ENCODE results near the gene MRPL37. TPM values are rescaled to one million over a fixed set of nuclear protein-coding genes. Genes with fewer than 3 reads are reported as not detected.
"Not testable (repeated sequence)": the region's sequence is repeated elsewhere in the genome, so short reads cannot be mapped to it uniquely, and the experiment has no call there.

The MRPL37 gene
- total RNA-seq, 3 donors from 2014 or later: 172 to 194 (median 185) TPM

DNA sequence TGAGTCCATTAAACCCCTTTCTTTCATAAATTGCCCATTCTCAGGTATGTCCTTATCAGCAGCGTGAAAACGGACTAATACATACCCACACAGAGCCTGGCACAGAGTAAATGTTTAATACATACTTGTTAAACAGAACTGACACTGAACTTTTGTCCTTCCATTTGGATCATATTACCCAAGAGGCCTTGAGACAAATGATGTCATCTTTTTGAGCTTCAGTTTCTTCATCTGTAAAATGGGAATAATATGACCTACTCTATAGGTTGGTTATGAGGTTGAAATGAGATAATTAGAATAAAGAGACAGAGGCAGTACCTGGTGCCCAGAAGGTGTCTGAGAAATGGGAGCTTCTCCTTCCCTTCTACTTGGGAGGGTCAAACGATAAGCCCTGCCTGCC is 13.9 kb upstream of the MRPL37 start:
- no peak for ATAC-seq
- no peak overlapping the region for H3K4me3 Mint-ChIP-seq

DNA sequence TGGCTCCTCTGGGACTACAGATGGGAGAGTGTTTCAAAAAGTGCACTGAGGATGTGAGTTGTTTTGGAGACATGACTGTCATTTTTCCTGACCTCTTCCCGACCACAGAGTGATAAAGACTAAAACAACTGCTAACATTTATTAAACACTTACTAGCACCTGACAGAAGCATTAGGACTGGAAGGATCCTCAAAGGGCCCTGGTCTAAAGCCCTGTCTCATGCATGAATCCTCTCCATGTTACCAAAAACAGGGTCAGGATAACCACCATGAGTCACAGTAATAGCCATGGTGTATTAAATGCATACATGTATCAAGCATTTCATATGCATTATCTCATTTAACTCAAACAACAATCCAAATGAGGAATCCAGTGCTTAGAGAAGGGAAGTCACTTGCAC is 11.7 kb upstream of the MRPL37 start:
- peaks cover 32% of the 10 kb centered on the region for H3K36me3 Mint-ChIP-seq (ENCODE audit: insufficient read depth)
- H3K4me1 Mint-ChIP-seq (ENCODE audit: low read depth): no peaks in the 10 kb centered on the region
- H3K4me3 Mint-ChIP-seq: no peak overlapping the region
- no peak for DNase-seq
- H3K9me3 Mint-ChIP-seq: no peaks in the 10 kb centered on the region
- ATAC-seq: no peak
- H3K27me3 Mint-ChIP-seq (ENCODE audit: low read depth): no peaks in the 10 kb centered on the region

More for the DNA sequence above, 13.9 kb upstream of the MRPL37 start:
- Mint-ChIP-seq H3K27me3 (ENCODE audit: low read depth) (no peaks in the 10 kb centered on the region), H3K4me1 (ENCODE audit: low read depth) (no peaks in the 10 kb centered on the region), H3K9me3 (no peaks in the 10 kb centered on the region), H3K36me3 (ENCODE audit: insufficient read depth) (peaks cover 36% of the 10 kb centered on the region)
- no peak for DNase-seq

DNA sequence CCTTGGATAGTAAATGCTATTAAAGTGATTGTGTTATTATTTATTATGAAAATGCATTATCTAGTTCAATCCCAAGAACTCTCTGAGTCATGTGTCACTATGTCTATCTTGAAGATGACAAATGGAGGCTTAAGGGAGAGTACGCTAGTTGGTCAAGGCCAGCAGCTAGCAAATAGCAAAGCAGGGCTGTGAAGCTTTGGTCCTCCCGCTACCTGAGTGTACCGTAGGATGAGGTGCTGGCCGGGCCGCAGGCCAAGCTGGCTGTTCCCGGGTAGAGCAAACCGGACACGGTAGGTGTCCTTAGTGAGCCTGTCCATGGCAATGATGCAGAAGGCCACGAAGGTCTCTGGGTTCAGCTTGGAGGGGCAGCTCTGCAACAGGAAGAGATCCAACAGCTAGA is 9.4 kb upstream of the MRPL37 start:
- Mint-ChIP-seq H3K9me3 (no peaks in the 10 kb centered on the region), H3K27me3 (ENCODE audit: low read depth) (no peaks in the 10 kb centered on the region), H3K36me3 (ENCODE audit: insufficient read depth) (peaks cover 39% of the 10 kb centered on the region), H3K4me1 (ENCODE audit: low read depth) (no peaks in the 10 kb centered on the region), H3K4me3 (no peak overlapping the region)
- ATAC-seq (no peak), DNase-seq (no peak)

DNA sequence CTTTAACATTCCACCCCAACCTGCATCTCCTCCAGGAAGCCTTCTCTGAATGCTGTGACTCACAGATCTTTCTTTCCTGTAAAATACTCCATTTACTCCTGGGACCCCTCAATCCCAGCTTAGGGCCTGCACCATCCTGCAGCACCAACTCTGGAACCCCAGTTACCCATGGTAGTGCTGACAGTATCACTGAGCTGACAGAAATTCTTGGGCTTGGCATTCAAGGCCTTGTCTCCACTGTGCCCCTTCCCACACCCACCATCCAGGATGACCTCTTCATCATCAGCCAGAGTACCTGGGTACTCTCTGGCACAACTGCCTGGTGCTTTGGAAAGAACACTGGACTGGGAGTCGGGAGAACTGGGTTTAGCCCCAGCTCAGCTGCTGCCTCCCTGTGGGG is 8.4 kb upstream of the MRPL37 start:
- no peak for ATAC-seq
- peaks cover 35% of the 10 kb centered on the region for H3K36me3 Mint-ChIP-seq (ENCODE audit: insufficient read depth)

DNA sequence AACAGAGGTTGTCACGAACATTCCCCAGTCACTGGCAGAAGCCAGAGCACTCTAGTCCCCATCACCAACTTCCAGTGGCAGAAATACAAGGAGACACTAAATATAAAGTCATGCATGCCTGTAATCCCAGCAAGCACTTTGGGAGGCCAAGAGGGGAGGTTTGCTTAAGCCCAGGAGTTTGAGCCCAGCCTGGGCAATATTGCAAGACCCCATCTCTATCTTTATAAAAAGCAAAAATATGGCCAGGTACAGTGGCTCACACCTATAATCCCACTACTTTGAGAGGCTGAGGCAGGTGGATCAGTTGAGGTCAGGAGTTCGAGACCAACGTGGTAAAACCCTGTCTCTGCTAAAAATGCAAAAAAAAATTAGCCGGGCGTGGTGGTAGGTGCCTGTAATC is 6.5 kb upstream of the MRPL37 start:
- ATAC-seq: no peak
- peaks cover 23% of the 10 kb centered on the region for H3K36me3 Mint-ChIP-seq (ENCODE audit: insufficient read depth)
- no peaks in the 10 kb centered on the region for H3K27me3 Mint-ChIP-seq (ENCODE audit: low read depth)
- H3K9me3 Mint-ChIP-seq: no peaks in the 10 kb centered on the region
- no peaks in the 10 kb centered on the region for H3K4me1 Mint-ChIP-seq (ENCODE audit: low read depth)
- DNase-seq: no peak
- no peak overlapping the region for H3K4me3 Mint-ChIP-seq

More for the DNA sequence above, 8.4 kb upstream of the MRPL37 start:
- Mint-ChIP-seq H3K4me1 (ENCODE audit: low read depth) (no peaks in the 10 kb centered on the region), H3K27me3 (ENCODE audit: low read depth) (no peaks in the 10 kb centered on the region), H3K9me3 (no peaks in the 10 kb centered on the region), H3K4me3 (no peak overlapping the region)
- DNase-seq: no peak

DNA sequence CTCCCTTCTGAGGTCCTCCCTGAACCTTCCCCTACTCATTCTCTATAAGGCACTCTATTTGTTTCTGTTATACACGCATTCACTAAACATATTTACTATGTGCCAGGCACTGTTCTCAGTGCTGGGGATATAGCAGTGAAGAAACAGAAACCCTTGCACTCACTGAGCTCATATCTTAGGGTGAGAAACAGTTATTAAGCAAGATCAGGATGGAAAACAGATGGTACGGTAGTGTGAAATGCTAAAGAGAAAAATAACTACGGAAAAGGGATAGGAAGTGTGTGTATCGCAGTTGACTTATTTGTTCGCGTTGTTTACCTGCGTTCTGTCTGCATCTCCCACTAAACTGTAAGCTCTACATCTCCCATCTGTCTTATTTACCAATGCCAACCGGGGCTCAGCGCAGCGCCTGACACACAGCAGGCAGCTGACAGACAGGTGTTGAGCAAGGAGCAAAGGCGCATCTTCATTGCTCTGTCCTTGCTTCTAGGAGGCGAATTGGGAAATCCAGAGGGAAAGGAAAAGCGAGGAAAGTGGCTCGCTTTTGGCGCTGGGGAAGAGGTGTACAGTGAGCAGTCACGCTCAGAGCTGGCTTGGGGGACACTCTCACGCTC is 709 bp upstream of the MRPL37 start:
- DNase-seq (no peak), ATAC-seq (peak in 1 of 2 donors; percentile 2)
- Mint-ChIP-seq H3K9me3 (no peaks in the 10 kb centered on the region), H3K27me3 (ENCODE audit: low read depth) (no peaks in the 10 kb centered on the region), H3K36me3 (ENCODE audit: insufficient read depth) (peaks cover 17% of the 10 kb centered on the region), H3K4me3 (peak overlapping the region; percentile 94), H3K4me1 (ENCODE audit: low read depth) (peaks cover 36% of the 10 kb centered on the region)

DNA sequence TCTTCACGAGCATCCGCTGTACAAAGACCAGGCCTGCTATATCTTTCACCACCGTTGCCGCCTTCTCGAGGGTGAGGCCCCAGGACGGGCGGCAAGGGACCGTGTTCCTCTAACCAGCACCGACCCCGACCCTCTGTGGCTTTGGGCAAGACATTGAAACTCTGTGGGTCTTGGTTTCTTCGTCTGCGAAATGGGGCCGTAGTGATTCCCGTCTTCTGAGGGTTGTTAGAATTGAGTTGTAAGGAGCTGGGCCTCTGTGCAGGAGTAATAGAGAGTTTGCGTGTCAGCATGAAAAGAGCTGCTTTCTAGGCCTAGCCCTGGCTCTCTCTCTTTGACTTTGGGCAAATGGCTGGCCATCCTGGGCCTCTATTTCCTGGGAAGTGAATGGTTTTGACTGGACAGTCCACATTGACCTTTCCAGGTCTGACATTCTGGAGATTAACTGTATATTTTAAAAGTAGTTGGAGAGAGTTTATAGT is 591 bp downstream of the MRPL37 start:
- DNase-seq: no peak
- H3K9me3 Mint-ChIP-seq: no peaks in the 10 kb centered on the region

DNA sequence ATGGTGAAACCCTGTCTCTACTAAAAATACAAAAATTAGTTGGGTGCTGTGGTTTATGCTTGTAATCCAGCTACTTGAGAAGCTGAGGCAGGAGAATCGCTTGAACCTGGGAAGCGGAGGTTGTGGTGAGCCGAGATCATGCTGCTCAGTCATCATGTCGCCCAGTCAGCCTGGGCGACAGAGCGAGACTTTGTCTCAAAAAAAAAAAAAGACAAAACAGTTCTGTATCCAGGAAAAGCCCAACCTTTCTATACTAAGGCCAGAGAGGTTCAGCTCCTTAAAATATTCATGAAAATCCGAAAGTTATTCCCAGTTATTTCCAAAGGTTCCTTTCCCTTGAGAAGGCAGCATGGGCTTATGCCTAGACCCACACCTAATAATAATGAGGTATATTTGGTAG is 4.2 kb downstream of the MRPL37 start:
- DNase-seq (no peak), ATAC-seq (no peak)
- Mint-ChIP-seq H3K27me3 (ENCODE audit: low read depth) (no peaks in the 10 kb centered on the region), H3K4me3 (no peak overlapping the region), H3K36me3 (ENCODE audit: insufficient read depth) (peaks cover 32% of the 10 kb centered on the region), H3K9me3 (no peaks in the 10 kb centered on the region), H3K4me1 (ENCODE audit: low read depth) (peaks cover 33% of the 10 kb centered on the region)

More for the DNA sequence above, 591 bp downstream of the MRPL37 start:
- Mint-ChIP-seq H3K4me3 (peak overlapping the region; percentile 94), H3K4me1 (ENCODE audit: low read depth) (peaks cover 36% of the 10 kb centered on the region), H3K36me3 (ENCODE audit: insufficient read depth) (peaks cover 16% of the 10 kb centered on the region), H3K27me3 (ENCODE audit: low read depth) (no peaks in the 10 kb centered on the region)
- ATAC-seq: peak; percentile 26 to 33

DNA sequence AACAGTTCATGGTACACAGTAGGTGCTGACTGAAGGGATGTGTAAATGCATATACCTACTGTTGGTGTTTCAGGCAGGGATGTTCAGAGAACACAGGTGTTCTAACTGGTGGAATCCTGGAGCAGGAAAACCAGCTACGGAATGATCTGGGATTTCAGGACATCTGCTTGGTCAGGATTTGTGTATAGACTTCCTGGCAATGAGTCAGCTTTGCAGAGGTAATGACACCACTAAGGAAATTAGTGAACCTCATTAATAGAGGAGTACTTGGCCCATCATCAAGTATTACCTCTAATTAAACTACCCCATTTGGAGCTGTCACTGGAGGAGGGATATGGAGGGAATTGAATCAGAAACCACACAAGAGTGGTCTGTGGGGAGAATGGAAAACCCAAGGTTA is 7.3 kb downstream of the MRPL37 start:
- peaks cover 46% of the 10 kb centered on the region for H3K36me3 Mint-ChIP-seq (ENCODE audit: insufficient read depth)
- no peaks in the 10 kb centered on the region for H3K27me3 Mint-ChIP-seq (ENCODE audit: low read depth)
- no peak for ATAC-seq
- H3K4me3 Mint-ChIP-seq: no peak overlapping the region
- no peak for DNase-seq
- H3K4me1 Mint-ChIP-seq (ENCODE audit: low read depth): peaks cover 11% of the 10 kb centered on the region
- no peaks in the 10 kb centered on the region for H3K9me3 Mint-ChIP-seq

DNA sequence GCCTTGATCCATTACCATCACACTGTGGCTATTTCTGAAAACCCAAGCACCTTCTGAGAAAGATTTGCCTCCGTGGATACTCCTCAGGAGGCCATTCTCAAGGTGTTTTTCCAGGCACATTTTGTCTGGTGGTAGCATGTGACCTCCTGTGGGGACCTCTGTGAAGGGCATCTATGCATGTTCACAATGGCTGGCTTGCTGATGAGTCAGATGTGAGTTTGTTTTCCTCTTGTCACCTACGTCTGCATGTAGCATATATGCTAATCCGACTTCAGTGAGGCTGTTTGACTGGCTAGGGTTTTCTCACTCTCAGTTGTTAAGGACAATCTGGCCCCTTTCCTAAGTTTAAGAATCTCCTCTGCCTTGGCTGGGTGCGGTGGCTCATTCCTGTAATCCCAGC is 7.9 kb downstream of the MRPL37 start:
- not testable (repeated sequence) for H3K4me3 Mint-ChIP-seq; H3K4me1 Mint-ChIP-seq (ENCODE audit: low read depth); DNase-seq; H3K9me3 Mint-ChIP-seq; ATAC-seq; H3K27me3 Mint-ChIP-seq (ENCODE audit: low read depth)
- H3K36me3 Mint-ChIP-seq (ENCODE audit: insufficient read depth): peaks cover 47% of the 10 kb centered on the region

DNA sequence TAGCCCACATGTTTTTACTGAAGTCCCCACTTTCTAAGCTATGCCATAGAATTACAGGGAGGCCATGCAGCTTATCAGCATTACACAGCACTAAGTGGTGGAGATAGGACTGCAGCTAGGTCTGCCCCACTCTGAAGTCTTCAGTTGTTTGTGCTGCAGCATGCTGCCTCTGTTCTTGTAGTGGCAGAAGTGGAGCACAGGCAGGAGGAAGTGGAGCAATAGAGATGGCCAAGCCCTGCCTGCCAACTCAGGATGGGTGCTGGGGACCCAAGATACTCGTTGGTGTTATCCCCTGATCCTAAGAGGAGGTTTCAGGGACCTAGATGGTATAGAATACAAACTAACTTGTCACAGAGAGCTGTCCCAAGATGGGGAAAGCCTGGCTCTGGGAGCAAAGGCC is 12.9 kb downstream of the MRPL37 start:
- Mint-ChIP-seq H3K4me1 (ENCODE audit: low read depth) (no peaks in the 10 kb centered on the region), H3K36me3 (ENCODE audit: insufficient read depth) (peaks cover 57% of the 10 kb centered on the region), H3K27me3 (ENCODE audit: low read depth) (no peaks in the 10 kb centered on the region), H3K9me3 (no peaks in the 10 kb centered on the region), H3K4me3 (no peak overlapping the region)
- ATAC-seq (no peak), DNase-seq (no peak)

DNA sequence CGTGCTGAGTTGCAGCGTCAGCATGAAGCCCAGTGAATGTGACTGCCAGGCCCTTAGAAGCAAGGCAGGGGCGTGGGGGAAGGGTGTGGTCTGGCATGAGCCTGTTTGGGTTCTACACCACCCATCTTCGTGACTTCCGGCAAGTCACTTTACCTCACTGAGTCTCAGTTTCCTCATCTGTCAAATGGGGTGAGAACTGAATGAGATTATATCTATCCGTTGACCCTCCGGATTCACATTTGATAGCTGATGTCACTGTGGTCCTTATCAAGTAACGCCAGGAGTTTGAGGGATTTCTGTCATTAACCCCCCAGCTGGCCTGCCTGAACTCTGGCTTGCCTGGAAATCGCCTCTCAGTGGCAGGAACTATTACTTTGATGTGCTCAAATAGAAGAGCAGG is 15.6 kb downstream of the MRPL37 start:
- H3K9me3 Mint-ChIP-seq: no peaks in the 10 kb centered on the region
- no peak overlapping the region for H3K4me3 Mint-ChIP-seq
- DNase-seq: no peak
- ATAC-seq: no peak
- no peaks in the 10 kb centered on the region for H3K4me1 Mint-ChIP-seq (ENCODE audit: low read depth)
- peaks cover 62% of the 10 kb centered on the region for H3K36me3 Mint-ChIP-seq (ENCODE audit: insufficient read depth)
- no peaks in the 10 kb centered on the region for H3K27me3 Mint-ChIP-seq (ENCODE audit: low read depth)

DNA sequence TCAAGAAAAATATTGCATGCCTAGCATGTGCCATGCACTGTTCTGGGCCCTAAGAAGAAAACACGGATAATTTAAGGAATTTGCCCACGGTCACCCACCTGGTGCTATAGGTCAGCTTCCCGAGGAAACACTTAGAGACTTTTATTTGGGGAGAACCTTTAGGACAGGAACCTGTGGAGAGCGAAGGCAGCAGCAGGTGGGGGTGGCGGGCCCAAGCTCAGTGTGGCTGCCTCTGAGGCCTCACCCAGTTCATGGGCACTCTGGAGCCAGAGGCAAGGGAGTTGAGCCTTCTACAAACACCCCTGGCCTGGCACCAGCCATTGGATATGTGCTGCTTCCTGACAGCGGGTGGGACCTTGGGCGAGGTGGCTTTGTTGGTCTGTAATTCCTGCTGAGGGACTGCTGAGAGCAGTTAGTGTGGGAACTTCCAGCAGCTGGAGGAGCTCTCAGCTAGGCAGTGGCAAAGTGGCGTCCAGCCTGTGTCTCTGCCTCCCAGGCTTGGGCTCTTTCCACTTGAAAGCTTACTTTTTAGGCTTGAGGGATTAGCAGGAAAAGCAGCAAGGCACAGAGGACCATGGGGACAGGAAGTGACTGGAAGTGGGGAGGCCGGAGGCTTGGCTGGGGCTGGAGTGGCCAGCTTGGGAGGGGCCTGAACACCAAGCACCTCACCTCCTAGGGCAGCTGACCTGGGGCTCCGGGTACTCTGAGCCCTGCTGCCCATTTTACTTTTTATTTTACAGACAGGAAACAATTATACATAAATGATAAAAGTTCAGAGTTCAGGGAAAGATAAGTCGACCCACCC is 19.1 kb downstream of the MRPL37 start:
- Mint-ChIP-seq H3K4me1 (ENCODE audit: low read depth) (no peaks in the 10 kb centered on the region), H3K36me3 (ENCODE audit: insufficient read depth) (peaks cover 43% of the 10 kb centered on the region), H3K4me3 (no peak overlapping the region), H3K9me3 (no peaks in the 10 kb centered on the region), H3K27me3 (ENCODE audit: low read depth) (no peaks in the 10 kb centered on the region)
- DNase-seq (no peak), ATAC-seq (no peak)

DNA sequence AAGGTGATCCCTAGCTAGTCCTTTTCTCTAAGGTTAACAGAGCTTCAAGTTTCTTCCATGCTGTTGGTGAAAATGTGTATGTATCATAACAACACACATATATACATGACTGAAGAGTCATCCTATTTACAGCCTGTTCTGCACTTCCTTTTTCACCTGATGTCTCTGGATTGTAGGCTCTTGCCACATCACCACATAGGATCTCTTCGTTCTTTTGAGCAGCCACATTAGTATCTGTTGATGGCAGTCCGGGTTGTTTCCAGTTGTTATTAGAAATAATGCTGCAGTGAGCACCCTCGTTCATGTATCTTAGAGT is 19.7 kb downstream of the MRPL37 start:
- H3K9me3 Mint-ChIP-seq: no peaks in the 10 kb centered on the region
- H3K36me3 Mint-ChIP-seq (ENCODE audit: insufficient read depth): peaks cover 40% of the 10 kb centered on the region
- ATAC-seq (no peak), DNase-seq (no peak)
- H3K27me3 Mint-ChIP-seq (ENCODE audit: low read depth): no peaks in the 10 kb centered on the region
- H3K4me3 Mint-ChIP-seq: no peak overlapping the region
- no peaks in the 10 kb centered on the region for H3K4me1 Mint-ChIP-seq (ENCODE audit: low read depth)
